SK-N-SH (cell line): ENCODE results near the gene NTM. TPM values are rescaled to one million over a fixed set of nuclear protein-coding genes. Genes with fewer than 3 reads are reported as not detected.
A peak's percentile ranks its signal among the peaks of the same experiment; 100 is the strongest.

Experiments used
- CTCF ChIA-PET: fragments of 300-600, 350-600 bp; formaldehyde crosslinking; extraction: SDS; loops from one replicate; lab custom pipeline; 2021; lab: Yijun Ruan, JAX
- POLR2A ChIA-PET: fragments of 350-600 bp; sonication (Branson Sonifier 250); formaldehyde crosslinking; extraction: SDS; loops from one replicate; lab custom pipeline; 2020; ENCODE audit warnings: antibody characterized with exemption, inconsistent platforms; lab: Yijun Ruan, JAX
- DNase-seq: peaks from one replicate; pipeline ENCODE4 v3.0.0; 2012
- H2AFZ ChIP-seq: fragments of 200-600 bp; sonication (generic); 2 replicates; pipeline ENCODE4 v1.8.1; 2016; ENCODE audit warnings: antibody characterized with exemption, mild to moderate bottlenecking, low read depth
- H3F3A ChIP-seq: fragments of 200-600 bp; sonication (generic); replicated peaks from 2 replicates; pipeline ENCODE3; 2016; ENCODE audit warnings: antibody characterized with exemption, mild to moderate bottlenecking; ENCODE audit not compliant: insufficient read depth
- H3K27ac ChIP-seq, 2 experiments: fragments of 200-500 bp in 1 of 2; fragments of 200-600 bp in 1 of 2; sonication (Bioruptor generic) in 1 of 2; sonication (generic), shearing (Covaris generic) in 1 of 2; 2 replicates each; pipeline versions ENCODE4 v1.5.1 to v1.6.1; 2014 to 2016; ENCODE audit warnings: low read depth in 2 of 2, inconsistent platforms in 1 of 2, low read length in 1 of 2, mild to moderate bottlenecking in 1 of 2, mixed read lengths in 1 of 2
- H3K27me3 ChIP-seq: fragments of 200-600 bp; sonication (generic), shearing (Covaris generic); 2 replicates; pipeline ENCODE4 v1.6.1; 2016; ENCODE audit warnings: mixed run types; ENCODE audit not compliant: insufficient read depth
- H3K36me3 ChIP-seq, 2 experiments: fragments of 200-500 bp in 1 of 2; fragments of 200-600 bp in 1 of 2; sonication (Bioruptor generic) in 1 of 2; sonication (generic) in 1 of 2; replicated peaks in 1 of 2; 2 replicates each; pipeline versions ENCODE3 to v1.5.1; 2014 to 2016; ENCODE audit warnings: low read length in 1 of 2, mild to moderate bottlenecking in 1 of 2; ENCODE audit not compliant: insufficient read depth in 2 of 2, control insufficient read depth in 1 of 2
- H3K4me1 ChIP-seq, 2 experiments: fragments of 200-500 bp in 1 of 2; fragments of 200-600 bp in 1 of 2; sonication (Bioruptor generic) in 1 of 2; sonication (generic), shearing (Covaris generic) in 1 of 2; 2 replicates each; pipeline versions ENCODE4 v1.5.1 to v1.6.1; 2014 to 2016; ENCODE audit warnings: low read depth in 1 of 2, low read length in 1 of 2, mixed run types in 1 of 2; ENCODE audit not compliant: insufficient read depth in 2 of 2, control insufficient read depth in 1 of 2
- H3K4me2 ChIP-seq: fragments of 200-600 bp; sonication (generic), shearing (Covaris generic); 2 replicates; pipeline ENCODE4 v1.6.1; 2017; ENCODE audit warnings: mixed run types
- H3K4me3 ChIP-seq, 2 experiments: fragments of 200-500 bp in 1 of 2; fragments of 200-600 bp in 1 of 2; sonication (Bioruptor generic) in 1 of 2; sonication (generic), shearing (Covaris generic) in 1 of 2; 2 replicates each; pipeline versions ENCODE4 v1.5.1 to v1.8.1; 2014 to 2016; ENCODE audit warnings: low read depth in 2 of 2, inconsistent platforms in 1 of 2, low read length in 1 of 2, mild to moderate bottlenecking in 1 of 2, mixed read lengths in 1 of 2, moderate library complexity in 1 of 2
- H3K79me2 ChIP-seq: fragments of 200-600 bp; sonication (generic); 2 replicates; pipeline ENCODE4 v1.8.1; 2017; ENCODE audit warnings: mild to moderate bottlenecking; ENCODE audit not compliant: insufficient read depth
- H3K9ac ChIP-seq: fragments of 200-600 bp; sonication (generic); 2 replicates; pipeline ENCODE4 v1.6.1; 2017; ENCODE audit warnings: mixed run types
- H3K9me2 ChIP-seq: fragments of 200-600 bp; sonication (generic); 2 replicates; pipeline ENCODE4 v1.6.1; 2017; ENCODE audit warnings: mixed run types
- H3K9me3 ChIP-seq: fragments of 200-600 bp; sonication (generic); 2 replicates; pipeline ENCODE4 v1.6.1; 2017; ENCODE audit warnings: mixed run types, mild to moderate bottlenecking, moderate library complexity
- H4K20me1 ChIP-seq: fragments of 200-600 bp; sonication (generic); 2 replicates; pipeline ENCODE4 v1.6.1; 2017; ENCODE audit warnings: mild to moderate bottlenecking, mixed run types; ENCODE audit not compliant: insufficient read depth
- FOSL2 ChIP-seq: IDR thresholded peaks from 2 replicates; pipeline ENCODE4 v1.4.0; 2012; ENCODE audit warnings: low read depth, mild to moderate bottlenecking, moderate library complexity, borderline replicate concordance
- GABPA ChIP-seq: IDR thresholded peaks from 2 replicates; pipeline ENCODE4 v1.4.0; 2012; ENCODE audit warnings: low read depth, mild to moderate bottlenecking
- NFIC ChIP-seq: IDR thresholded peaks from 2 replicates; pipeline ENCODE4 v1.4.0; 2012; ENCODE audit warnings: borderline replicate concordance
- PBX3 ChIP-seq: IDR thresholded peaks from 2 replicates; pipeline ENCODE4; 2012
- RAD21 ChIP-seq: IDR thresholded peaks from 2 replicates; pipeline ENCODE4 v1.6.1; 2012; ENCODE audit warnings: mild to moderate bottlenecking, low read length
- RCOR1 ChIP-seq: fragments of 150-350 bp; IDR thresholded peaks from 2 replicates; pipeline ENCODE4 v1.6.1; 2017; ENCODE audit warnings: antibody characterized with exemption, low read length
- RFX5 ChIP-seq: IDR thresholded peaks from 2 replicates; pipeline ENCODE4 v1.6.1; 2012; ENCODE audit warnings: mild to moderate bottlenecking, improper control_type of control experiment, low read length
- SMC3 ChIP-seq: IDR thresholded peaks from 2 replicates; pipeline ENCODE4 v1.6.1; 2012; ENCODE audit warnings: low read depth, low read length, improper control_type of control experiment
- TCF12 ChIP-seq: IDR thresholded peaks from 2 replicates; pipeline ENCODE4 v1.4.0; 2012
- TEAD4 ChIP-seq: IDR thresholded peaks from 2 replicates; pipeline ENCODE4 v1.4.0; 2012; ENCODE audit warnings: mild to moderate bottlenecking, borderline replicate concordance; ENCODE audit not compliant: insufficient read depth
- WGBS: methylation state at CpG from one replicate; pipeline ENCODE4 v1.1.6; 2017; ENCODE audit warnings: low lambda C conversion rate; 5-methylcytosine and 5-hydroxymethylcytosine counted together
- polyA plus RNA-seq, 3 experiments: library from polyadenylated mRNA; depleted of rRNA; stranded (reverse); fragments of >200 nt; gene quantifications; 2 replicates each; pipeline ENCODE4 v1.2.3, GENCODE V29; 2012
- TF ChIP-seq, protein P1 (sequence below): fragments of 200-600 bp; sonication (generic); IDR thresholded peaks from 2 replicates; pipeline ENCODE4 v1.6.1; 2017; ENCODE audit warnings: antibody characterized with exemption, mild to moderate bottlenecking, moderate library complexity
- TF ChIP-seq, protein P2 (sequence below): IDR thresholded peaks from 2 replicates; pipeline ENCODE4 v1.4.0; 2012; ENCODE audit warnings: low read depth

The NTM gene
- polyA plus RNA-seq, 1 of the 3 experiments (the other 2 are of a cell fraction) = 20.0 TPM

GRCh38 chr11:132126973-132127899, 756.8 kb downstream of the NTM start:
- DNase-seq = peak; percentile 66
- WGBS = 63% methylated on average over 19 of the region's 19 CpGs
- Histone ChIP-seq H3K79me2 (no peaks in the 10 kb centered on the region), H2AFZ (no peak overlapping the region), H3K9me3 (no peaks in the 10 kb centered on the region), H3K27ac (peak overlapping the region in 1 of 2 experiments; percentile 69; a peak in 1 of 4 replicates), H3K9me2 (no peaks in the 10 kb centered on the region), H3K27me3 (no peaks in the 10 kb centered on the region), H3K4me1 (peaks cover 0 to 10% of the 10 kb centered on the region in 2 experiments; a peak in 2 of 4 replicates), H3K4me2 (peak overlapping the region; percentile 69; the same call in 1 of the 2 replicates), H3K9ac (no peak overlapping the region), H3F3A (peaks cover 6% of the 10 kb centered on the region), H4K20me1 (no peaks in the 10 kb centered on the region), H3K36me3 (no peaks in the 10 kb centered on the region), H3K4me3 (no peak overlapping the region)
- peak; percentile 93 for TF ChIP-seq SMC3
- TF ChIP-seq RFX5 = no peak
- TF ChIP-seq, protein P1, sequence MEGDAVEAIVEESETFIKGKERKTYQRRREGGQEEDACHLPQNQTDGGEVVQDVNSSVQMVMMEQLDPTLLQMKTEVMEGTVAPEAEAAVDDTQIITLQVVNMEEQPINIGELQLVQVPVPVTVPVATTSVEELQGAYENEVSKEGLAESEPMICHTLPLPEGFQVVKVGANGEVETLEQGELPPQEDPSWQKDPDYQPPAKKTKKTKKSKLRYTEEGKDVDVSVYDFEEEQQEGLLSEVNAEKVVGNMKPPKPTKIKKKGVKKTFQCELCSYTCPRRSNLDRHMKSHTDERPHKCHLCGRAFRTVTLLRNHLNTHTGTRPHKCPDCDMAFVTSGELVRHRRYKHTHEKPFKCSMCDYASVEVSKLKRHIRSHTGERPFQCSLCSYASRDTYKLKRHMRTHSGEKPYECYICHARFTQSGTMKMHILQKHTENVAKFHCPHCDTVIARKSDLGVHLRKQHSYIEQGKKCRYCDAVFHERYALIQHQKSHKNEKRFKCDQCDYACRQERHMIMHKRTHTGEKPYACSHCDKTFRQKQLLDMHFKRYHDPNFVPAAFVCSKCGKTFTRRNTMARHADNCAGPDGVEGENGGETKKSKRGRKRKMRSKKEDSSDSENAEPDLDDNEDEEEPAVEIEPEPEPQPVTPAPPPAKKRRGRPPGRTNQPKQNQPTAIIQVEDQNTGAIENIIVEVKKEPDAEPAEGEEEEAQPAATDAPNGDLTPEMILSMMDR = peak; percentile 89
- peak; percentile 83 for TF ChIP-seq NFIC
- TF ChIP-seq RAD21 = peak; percentile 82
- POLR2A ChIA-PET = no interaction called here
- CTCF ChIA-PET = interaction anchor here (0.6 to 3.4 kb wide), 32 partner anchors 12 to 439 kb away, joined by 3 to 45 read pairs (median 4); no protein-coding TSS in a partner anchor

DNA sequence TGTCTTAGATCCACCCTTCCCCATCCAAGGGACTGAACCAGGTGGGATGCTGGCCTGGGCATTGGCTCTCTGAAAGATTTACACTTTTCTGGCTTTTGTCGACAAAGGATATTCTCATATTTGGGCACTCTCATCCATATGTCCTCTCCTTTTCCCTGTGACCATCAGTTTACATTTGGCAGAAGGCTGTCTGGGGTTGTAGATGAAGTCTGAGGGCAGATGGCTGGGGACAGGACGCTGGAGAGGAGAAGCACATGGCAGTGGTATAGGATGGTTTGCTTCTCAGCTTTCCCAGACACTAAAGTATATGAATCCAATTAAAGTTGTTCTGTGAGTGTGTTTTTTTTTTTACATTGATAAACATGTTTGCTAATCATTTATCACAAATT, 757.5 kb downstream of the NTM start:
- DNase-seq = no peak
- Histone ChIP-seq H3K4me3 (no peak overlapping the region), H3K4me1 (peaks cover 0 to 10% of the 10 kb centered on the region in 2 experiments; a peak in 2 of 4 replicates), H3K9ac (no peak overlapping the region), H2AFZ (no peak overlapping the region), H3K36me3 (no peaks in the 10 kb centered on the region), H3K4me2 (no peak overlapping the region), H4K20me1 (no peaks in the 10 kb centered on the region), H3F3A (peaks cover 6% of the 10 kb centered on the region), H3K79me2 (no peaks in the 10 kb centered on the region), H3K9me2 (no peaks in the 10 kb centered on the region), H3K27ac (no peak overlapping the region), H3K27me3 (no peaks in the 10 kb centered on the region), H3K9me3 (no peaks in the 10 kb centered on the region)
- TF ChIP-seq TEAD4 (no peak), GABPA (no peak), FOSL2 (no peak), RCOR1 (no peak), PBX3 (no peak), TCF12 (no peak)
- TF ChIP-seq, protein P2, sequence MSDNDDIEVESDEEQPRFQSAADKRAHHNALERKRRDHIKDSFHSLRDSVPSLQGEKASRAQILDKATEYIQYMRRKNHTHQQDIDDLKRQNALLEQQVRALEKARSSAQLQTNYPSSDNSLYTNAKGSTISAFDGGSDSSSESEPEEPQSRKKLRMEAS = no peak
- WGBS = 83% methylated on average over 2 of the region's 2 CpGs
- ChIA-PET CTCF (interaction anchor here (1.2 to 3.4 kb wide), 4 partner anchors 95 to 379 kb away, joined by 3 to 45 read pairs (median 16); no protein-coding TSS in a partner anchor), POLR2A (no interaction called here)
